H7 (cell line): ENCODE data around the gene CDRT15. TPM values are rescaled to one million over a fixed set of nuclear protein-coding genes. Genes with fewer than 3 reads are reported as not detected.

ENCODE experiments used
- total RNA-seq: library from RNA; depleted of rRNA; stranded (reverse); fragments of >200 nt; shearing (Covaris generic); gene quantifications from 2 replicates; pipeline ENCODE4 v1.2.3, GENCODE V29; 2014; rRNA removed

The CDRT15 gene
- total RNA-seq, 1 experiment from 2014 or later, result not detected

Other genes with a start within 250 kb of the CDRT15 start
- 28.8 and 31.0 TPM in 2 replicates for gene COX10, start 167.4 kb downstream of the CDRT15 start, total RNA-seq
- gene HS3ST3B1, start 64.2 kb upstream of the CDRT15 start, total RNA-seq, result 3.8 and 4.9 TPM in 2 replicates